PC-3 (cell line): ENCODE measurements around the gene DBF4B. TPM values are rescaled to one million over a fixed set of nuclear protein-coding genes. Genes with fewer than 3 reads are reported as not detected.
A peak's percentile ranks its signal among the peaks of the same experiment; 100 is the strongest.

Source experiments
- ATAC-seq: fragments of 200-7000 bp; cut with Tn5 transposase; 2 replicates; pipeline ENCODE4 v1.9.1; 2020; ENCODE audit warnings: mild to moderate bottlenecking, moderate library complexity
- BruUV-seq: library from RNA; stranded (reverse); fragments of 400-500 nt; replicated peaks from 2 replicates; lab custom pipeline; 2021; lab: Mats Ljungman, UMichigan
- CTCF ChIA-PET: fragments of 300-600 bp; sonication (Branson Sonifier 250); formaldehyde crosslinking; loops from one replicate; lab custom pipeline; 2022; ENCODE audit warnings: antibody characterized with exemption; lab: Charles Lee
- POLR2A ChIA-PET: fragments of 300-600 bp; sonication (Branson Sonifier 250); formaldehyde crosslinking; loops from one replicate; lab custom pipeline; 2022; ENCODE audit warnings: antibody characterized with exemption; ENCODE audit not compliant: unreplicated experiment; lab: Charles Lee
- DNase-seq: peaks from one replicate; pipeline ENCODE4 v3.0.0-alpha.2; 2015
- H2AFZ ChIP-seq: fragments of 300-600 bp; sonication (generic); 2 replicates; pipeline ENCODE4 v1.6.0; 2016; ENCODE audit warnings: antibody characterized with exemption, low read length
- H3F3A ChIP-seq: fragments of 300-600 bp; sonication (generic); one replicate; pipeline ENCODE4 v1.6.0; 2017; ENCODE audit warnings: antibody characterized with exemption, low read length, control low read depth, mild to moderate bottlenecking; ENCODE audit not compliant: unreplicated experiment
- H3K27ac ChIP-seq: fragments of 300-600 bp; sonication (generic); 2 replicates; pipeline ENCODE4 v1.5.1; 2016; ENCODE audit warnings: mild to moderate bottlenecking, low read length
- H3K27me3 ChIP-seq: fragments of 300-600 bp; sonication (generic); 2 replicates; pipeline ENCODE4 v1.6.1; 2016; ENCODE audit warnings: low read length, mixed read lengths
- H3K36me3 ChIP-seq: fragments of 300-600 bp; sonication (generic); 2 replicates; pipeline ENCODE4 v1.6.1; 2016; ENCODE audit warnings: low read depth, mixed run types, low read length, mixed read lengths
- H3K4me1 ChIP-seq: fragments of 300-600 bp; sonication (generic); 2 replicates; pipeline ENCODE4 v1.5.1; 2016; ENCODE audit warnings: low read length; ENCODE audit not compliant: insufficient read depth
- H3K4me2 ChIP-seq: fragments of 300-600 bp; sonication (generic); 2 replicates; pipeline ENCODE4 v1.6.0; 2016; ENCODE audit warnings: low read length
- H3K4me3 ChIP-seq: fragments of 300-600 bp; sonication (generic); 2 replicates; pipeline ENCODE4 v1.5.1; 2016; ENCODE audit warnings: mild to moderate bottlenecking, low read length, mixed read lengths
- H3K79me2 ChIP-seq: fragments of 300-600 bp; sonication (generic); 2 replicates; pipeline ENCODE4 v1.6.1; 2017; ENCODE audit warnings: low read length, mixed read lengths
- H3K9ac ChIP-seq: fragments of 300-600 bp; sonication (generic); 2 replicates; pipeline ENCODE4 v1.6.0; 2016; ENCODE audit warnings: mild to moderate bottlenecking, low read length
- H3K9me2 ChIP-seq: fragments of 300-600 bp; sonication (generic); replicated peaks from 2 replicates; pipeline ENCODE4 v1.6.1; 2016; ENCODE audit warnings: mixed run types, low read length, mixed read lengths
- H3K9me3 ChIP-seq: fragments of 300-600 bp; sonication (generic); 2 replicates; pipeline ENCODE4 v1.6.1; 2016; ENCODE audit warnings: low read length, mixed read lengths
- H4K20me1 ChIP-seq: fragments of 300-600 bp; sonication (generic); 2 replicates; pipeline ENCODE4 v1.6.1; 2016; ENCODE audit warnings: low read length, mixed read lengths
- CTCF ChIP-seq: fragments of 300-600 bp; sonication (generic); conservative IDR thresholded peaks from 2 replicates; pipeline ENCODE4 v1.5.1; 2017; ENCODE audit warnings: antibody characterized with exemption, low read depth, mild to moderate bottlenecking, low read length
- EZH2 ChIP-seq: fragments of 300-600 bp; sonication (generic); IDR thresholded peaks from one replicate; pipeline ENCODE4 v1.6.1; 2017; ENCODE audit warnings: antibody characterized with exemption, mild to moderate bottlenecking, low read length; ENCODE audit not compliant: unreplicated experiment
- EZH2phosphoT487 ChIP-seq: fragments of 300-600 bp; sonication (generic); IDR thresholded peaks from 2 replicates; pipeline ENCODE4 v1.6.1; 2018; ENCODE audit warnings: mild to moderate bottlenecking, antibody characterized with exemption, low read length, borderline replicate concordance
- intact Hi-C: fragments of 100-400 bp; cut with micrococcal nuclease; formaldehyde crosslinking; loops from 2 replicates; pipeline ENCODE4 v1.9.0; 2023
- total RNA-seq: library from RNA; depleted of rRNA; stranded (reverse); fragments of >200 nt; gene quantifications from 2 replicates; pipeline ENCODE4 v1.2.3, GENCODE V29; 2014

The DBF4B gene
- total RNA-seq, 1 experiment from 2014 or later: 17.9 TPM

- Histone ChIP-seq H3K27ac (peak overlapping the region; percentile 82), H3F3A (no peaks in the 10 kb centered on the region), H3K4me2 (peak overlapping the region; percentile 43), H3K9ac (peak overlapping the region; percentile 14; the same call in 1 of the 2 replicates), H3K9me3 (no peaks in the 10 kb centered on the region), H2AFZ (peak overlapping the region; percentile 69; the same call in 1 of the 2 replicates), H3K36me3 (peaks cover 1% of the 10 kb centered on the region; the same call in 1 of the 2 replicates), H3K27me3 (no peaks in the 10 kb centered on the region), H3K79me2 (no peaks in the 10 kb centered on the region), H3K9me2 (no peaks in the 10 kb centered on the region), H4K20me1 (no peaks in the 10 kb centered on the region), H3K4me1 (peaks cover 24% of the 10 kb centered on the region), H3K4me3 (no peak overlapping the region)
- intact Hi-C loops: loop anchor here (1.0 to 2.0 kb wide), 2 partner anchors 25 to 33 kb away; no protein-coding TSS in a partner anchor
- no peak for TF ChIP-seq CTCF
- TF ChIP-seq EZH2phosphoT487: no peak
- TF ChIP-seq EZH2: no peak
- ChIA-PET CTCF (interaction anchor here (0.6 to 1.3 kb wide), 4 partner anchors 16 to 1374 kb away, joined by 3 to 6 read pairs (median 4); no protein-coding TSS in a partner anchor), POLR2A (no interaction called here)
- no TSS peak for BruUV-seq
- DNase-seq: no peak
- peak; percentile 4; the same call in 1 of the 2 replicates for ATAC-seq
Observed at GRCh38 chr17:44795421-44795820, 87.0 kb downstream of the DBF4B start.

DNA sequence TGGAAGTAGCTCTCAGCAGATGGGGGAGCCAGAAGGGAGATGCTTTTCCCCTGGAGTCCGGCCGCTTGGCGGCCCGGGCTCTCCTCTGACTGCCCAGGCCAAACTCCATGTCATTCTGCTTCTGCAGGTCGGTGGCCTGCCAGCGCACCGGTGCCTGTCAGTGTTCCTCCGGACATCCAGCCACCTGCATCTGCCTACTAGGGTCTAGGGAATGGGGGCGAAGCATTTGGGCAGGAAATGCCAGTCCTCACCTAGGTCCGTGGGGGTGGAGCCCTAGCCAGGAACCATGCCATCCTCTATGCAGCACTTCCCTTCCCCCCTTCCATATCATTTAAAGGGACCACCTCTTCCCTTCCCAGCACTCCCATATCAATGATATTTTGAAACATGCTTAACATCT is 87.5 kb downstream of the DBF4B start:
- ChIA-PET POLR2A (no interaction called here), CTCF (no interaction called here)
- no peaks in the 10 kb centered on the region for H3K9me3 ChIP-seq
- peak overlapping the region; percentile 82; the same call in 1 of the 2 replicates for H3K27ac ChIP-seq
- ATAC-seq (no peak), DNase-seq (no peak)
- H2AFZ ChIP-seq: no peak overlapping the region
- H3F3A ChIP-seq: no peaks in the 10 kb centered on the region
- H3K4me3 ChIP-seq: no peak overlapping the region
- H4K20me1 ChIP-seq: no peaks in the 10 kb centered on the region
- peaks cover 24% of the 10 kb centered on the region for H3K4me1 ChIP-seq
- no peak overlapping the region for H3K9ac ChIP-seq
- BruUV-seq: no TSS peak
- no peak for TF ChIP-seq EZH2phosphoT487
- no peak for TF ChIP-seq CTCF
- TF ChIP-seq EZH2: no peak
- peaks cover 3% of the 10 kb centered on the region; the same call in 1 of the 2 replicates for H3K36me3 ChIP-seq
- H3K27me3 ChIP-seq: no peaks in the 10 kb centered on the region
- H3K79me2 ChIP-seq: no peaks in the 10 kb centered on the region
- peak overlapping the region; percentile 43 for H3K4me2 ChIP-seq
- intact Hi-C loops: loop anchor here (1.0 to 2.0 kb wide), 2 partner anchors 24 to 33 kb away; no protein-coding TSS in a partner anchor
- H3K9me2 ChIP-seq: no peaks in the 10 kb centered on the region

DNA sequence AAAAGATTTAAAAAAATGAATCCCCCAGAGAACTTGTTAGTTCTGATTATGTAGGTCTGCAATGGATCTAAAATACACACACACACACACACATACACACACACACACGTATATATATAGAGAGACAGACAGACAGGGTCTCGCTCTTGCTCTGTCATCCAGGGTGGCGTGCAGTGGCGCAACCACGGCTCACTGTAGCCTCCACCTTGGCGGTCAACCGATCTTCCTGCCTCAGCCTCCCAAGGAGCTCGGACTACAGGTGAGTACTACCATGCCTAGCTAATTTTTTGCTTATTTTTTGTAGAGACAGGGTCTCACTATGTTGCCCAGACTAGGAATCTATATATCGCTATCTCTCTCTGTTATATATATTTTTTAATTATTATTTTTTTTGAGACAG is 88.3 kb downstream of the DBF4B start:
- CTCF ChIA-PET: no interaction called here

More for the DNA sequence above, 88.3 kb downstream of the DBF4B start:
- H3K79me2 ChIP-seq: no peaks in the 10 kb centered on the region
- no peaks in the 10 kb centered on the region for H3K9me3 ChIP-seq
- H3K27me3 ChIP-seq: no peaks in the 10 kb centered on the region
- intact Hi-C loops: no loop called here
- no peak for DNase-seq
- no peak for ATAC-seq
- no peak overlapping the region for H3K9ac ChIP-seq
- peaks cover 24% of the 10 kb centered on the region for H3K4me1 ChIP-seq
- peaks cover 3% of the 10 kb centered on the region; the same call in 1 of the 2 replicates for H3K36me3 ChIP-seq
- no peak overlapping the region for H3K4me3 ChIP-seq
- H3K9me2 ChIP-seq: no peaks in the 10 kb centered on the region
- no peak overlapping the region for H2AFZ ChIP-seq
- H3F3A ChIP-seq: no peaks in the 10 kb centered on the region
- no peak overlapping the region for H3K4me2 ChIP-seq
- no peak overlapping the region for H3K27ac ChIP-seq
- no TSS peak for BruUV-seq
- H4K20me1 ChIP-seq: no peaks in the 10 kb centered on the region
- POLR2A ChIA-PET: no interaction called here
- no peak for TF ChIP-seq EZH2
- no peak for TF ChIP-seq EZH2phosphoT487
- no peak for TF ChIP-seq CTCF
